Pancreas (tissue), 10 donors: ENCODE measurements around the gene SCMH1. TPM values are rescaled to one million over a fixed set of nuclear protein-coding genes. Genes with fewer than 3 reads are reported as not detected.

Experiments used
- ATAC-seq, 4 donors: fragments of 200-7000 bp; cut with Tn5 transposase; one replicate each; pipeline versions ENCODE4 v1.8.0 to v1.9.1; 2020; ENCODE audit warnings: mild to moderate bottlenecking in 4 of 4, moderate library complexity in 4 of 4
- DNase-seq, 6 donors: peaks; one replicate each; pipeline ENCODE4 v3.0.0-alpha.2; 2020
- FAIRE-seq: peaks from 2 replicates; lab custom pipeline; 2012; peaks lifted over from hg19 to GRCh38; lab: Jason Lieb, UNC
- H3K27ac ChIP-seq, 4 donors: fragments of 200-600 bp; sonication (generic); 1 replicate in 3 of 4; 2 replicates in 1 of 4; pipeline versions ENCODE4 v1.5.0 to v1.8.0; 2020
- H3K27me3 ChIP-seq, 4 donors: fragments of 200-600 bp; one replicate each; pipeline ENCODE4 v1.8.0; 2021
- H3K36me3 ChIP-seq, 3 donors: fragments of 200-600 bp; sonication (generic) in 1 of 3; one replicate each; pipeline versions ENCODE4 v1.5.0 to v1.8.0; 2020 to 2021
- H3K4me1 ChIP-seq, 3 donors: fragments of 200-600 bp; one replicate each; pipeline ENCODE4 v1.8.0; 2021
- H3K4me3 ChIP-seq, 4 donors: fragments of 200-600 bp; sonication (generic) in 2 of 4; one replicate each; pipeline versions ENCODE4 v1.5.0 to v1.8.0; 2020 to 2021
- H3K9me3 ChIP-seq, 4 donors: fragments of 200-600 bp; one replicate each; pipeline ENCODE4 v1.8.0; 2021
- WGBS, 2 donors: extraction: QIAGEN DNeasy Blood & Tissue Kit; methylation state at CpG; one replicate each; pipeline ENCODE4 v1.1.7; 2013; 5-methylcytosine and 5-hydroxymethylcytosine counted together
- intact Hi-C, 3 donors: fragments of 100-400 bp; cut with DNase I; formaldehyde crosslinking; loops; one replicate each; pipeline versions ENCODE4 v1.11.1 to v1.14.2; 2022
- polyA plus RNA-seq, 2 donors: library from polyadenylated mRNA; stranded (reverse); fragments of 200-250 nt; gene quantifications; one replicate each; pipeline ENCODE4 v1.2.3, GENCODE V29; 2013
- total RNA-seq, 6 donors: library from RNA; stranded (reverse); fragmentation: NEBNext Ultra II Directional in 4 of 6; extraction: Animal tissue kit (Norgen Biotek cat#: 25700) in 4 of 6; gene quantifications; one replicate each; pipeline versions ENCODE4 v1.2.1 to v1.2.4, GENCODE V29; 2021 to 2023
- TF ChIP-seq, protein P1 (sequence below), 4 donors: fragments of 200-600 bp; sonication (generic) in 3 of 4; IDR thresholded peaks; one replicate each; pipeline versions ENCODE4 v1.5.0 to v1.8.0; 2021; ENCODE audit warnings: antibody characterized with exemption in 4 of 4
- donor health status: healthy with polysubstance abuse.
- donor health status: DM: no; HTN: no; CAD: no; lungs with moderate emphysema.
- donor health status: DM: no; HTN: no; CAD: no.
- donor health status: control.
- donor health status: control.
- donor health status: Bipolar disorder and iron deficiency.
- donor health status: DM: yes; HTN: yes; CAD: no.
- donor health status: DM: no; HTN: no; CAD: no.
- donor health status: DM: no; HTN: no; CAD: no.
- donor health status: DM: yes; HTN: yes; CAD: no.

The SCMH1 gene
- total RNA-seq (10 to 100 TPM; 24.5 to 36.5 (median 26.7) TPM), polyA plus RNA-seq (10 to 100 TPM; 33.4 to 41.9 TPM)

DNA sequence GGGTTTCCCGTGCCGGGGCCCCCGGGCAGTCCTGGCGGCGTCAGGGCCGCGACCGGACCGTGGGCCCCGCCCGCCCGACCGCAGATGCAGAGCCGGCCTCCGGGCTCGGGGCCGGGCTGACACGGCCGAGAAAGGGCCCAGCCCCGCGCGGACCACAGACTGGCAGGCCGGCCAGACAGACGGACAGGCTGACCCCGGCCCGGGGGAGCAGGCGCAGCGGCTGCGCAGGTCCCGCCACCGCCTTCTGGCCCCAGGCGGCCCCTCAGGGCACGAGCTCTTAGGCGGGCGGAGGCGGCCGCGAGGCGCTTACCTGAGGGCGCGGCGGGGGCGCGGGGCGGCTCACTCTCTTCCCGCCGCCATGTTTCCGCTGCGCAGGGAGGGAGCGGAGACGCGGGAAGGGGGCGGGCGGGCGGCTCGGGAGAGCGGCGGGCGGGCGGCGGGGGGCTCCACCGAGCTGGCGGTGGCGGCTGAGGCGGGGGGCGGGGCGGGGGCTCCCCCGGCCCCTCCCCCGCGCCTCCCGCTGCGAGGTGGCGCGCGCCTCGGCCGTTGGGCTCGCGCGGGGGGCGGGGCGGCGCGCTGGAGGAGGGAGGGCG is at the start of gene SCMH1:
Gene SCMH1, minus strand, starts transcription at position 558 of the 593 bp plus-strand sequence. CDS start 56,173 bp downstream, outside the sequence.
- Histone ChIP-seq H3K4me1 (peaks cover 16 to 39% (median 36%) of the 10 kb centered on the region in 3 donors), H3K4me3 (peak within 1 kb of the TSS; percentile 43 to 96 (median 87)), H3K36me3 (no peaks in the 10 kb centered on the region), H3K27me3 (no peaks in the 10 kb centered on the region), H3K27ac (peak within 1 kb of the TSS; percentile 91 to 97 (median 94)), H3K9me3 (no peaks in the 10 kb centered on the region)
- ATAC-seq (peak; percentile 40 to 75 (median 52)), DNase-seq (peak; percentile 48 to 87 (median 64)), FAIRE-seq (no peak)
- 1 to 2% methylated on average over 12 to 85 of the region's 85 CpGs for WGBS, 2 donors
- TF ChIP-seq, protein P1, sequence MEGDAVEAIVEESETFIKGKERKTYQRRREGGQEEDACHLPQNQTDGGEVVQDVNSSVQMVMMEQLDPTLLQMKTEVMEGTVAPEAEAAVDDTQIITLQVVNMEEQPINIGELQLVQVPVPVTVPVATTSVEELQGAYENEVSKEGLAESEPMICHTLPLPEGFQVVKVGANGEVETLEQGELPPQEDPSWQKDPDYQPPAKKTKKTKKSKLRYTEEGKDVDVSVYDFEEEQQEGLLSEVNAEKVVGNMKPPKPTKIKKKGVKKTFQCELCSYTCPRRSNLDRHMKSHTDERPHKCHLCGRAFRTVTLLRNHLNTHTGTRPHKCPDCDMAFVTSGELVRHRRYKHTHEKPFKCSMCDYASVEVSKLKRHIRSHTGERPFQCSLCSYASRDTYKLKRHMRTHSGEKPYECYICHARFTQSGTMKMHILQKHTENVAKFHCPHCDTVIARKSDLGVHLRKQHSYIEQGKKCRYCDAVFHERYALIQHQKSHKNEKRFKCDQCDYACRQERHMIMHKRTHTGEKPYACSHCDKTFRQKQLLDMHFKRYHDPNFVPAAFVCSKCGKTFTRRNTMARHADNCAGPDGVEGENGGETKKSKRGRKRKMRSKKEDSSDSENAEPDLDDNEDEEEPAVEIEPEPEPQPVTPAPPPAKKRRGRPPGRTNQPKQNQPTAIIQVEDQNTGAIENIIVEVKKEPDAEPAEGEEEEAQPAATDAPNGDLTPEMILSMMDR (IDR thresholded peaks at IDR 0.05) = no peak
- intact Hi-C loops = no loop called here

DNA sequence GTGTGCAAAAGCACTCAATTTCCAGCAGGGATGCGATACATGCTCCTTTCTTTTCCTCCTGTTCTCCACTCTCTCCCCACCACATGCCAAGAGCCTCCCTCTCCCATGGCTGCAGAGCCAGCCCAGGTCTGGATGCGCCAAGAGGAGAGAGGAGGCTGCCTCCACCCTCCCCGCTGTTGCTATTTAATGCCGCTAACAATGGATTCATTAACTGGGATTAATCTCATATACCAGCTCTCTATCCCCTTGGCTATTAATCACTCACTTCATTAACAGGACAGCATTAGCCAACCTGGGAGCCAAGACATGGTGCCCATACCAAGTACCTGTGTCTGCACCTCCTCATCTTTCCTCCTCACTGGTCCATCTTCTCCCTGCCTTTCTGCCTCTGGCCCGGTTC is 49.1 kb upstream of the SCMH1 start:
- H3K9me3 ChIP-seq = no peaks in the 10 kb centered on the region
- ATAC-seq (no peak), FAIRE-seq (no peak), DNase-seq (no peak)
- intact Hi-C loops = no loop called here
- WGBS, 2 donors = 78 to 79% methylated on average over 5 of the region's 5 CpGs
- no peaks in the 10 kb centered on the region for H3K27me3 ChIP-seq
- H3K4me3 ChIP-seq = no peak overlapping the region
- no peak overlapping the region for H3K27ac ChIP-seq
- TF ChIP-seq, protein P1 (IDR thresholded peaks at IDR 0.05) = no peak
- no peaks in the 10 kb centered on the region for H3K4me1 ChIP-seq
- no peaks in the 10 kb centered on the region for H3K36me3 ChIP-seq

DNA sequence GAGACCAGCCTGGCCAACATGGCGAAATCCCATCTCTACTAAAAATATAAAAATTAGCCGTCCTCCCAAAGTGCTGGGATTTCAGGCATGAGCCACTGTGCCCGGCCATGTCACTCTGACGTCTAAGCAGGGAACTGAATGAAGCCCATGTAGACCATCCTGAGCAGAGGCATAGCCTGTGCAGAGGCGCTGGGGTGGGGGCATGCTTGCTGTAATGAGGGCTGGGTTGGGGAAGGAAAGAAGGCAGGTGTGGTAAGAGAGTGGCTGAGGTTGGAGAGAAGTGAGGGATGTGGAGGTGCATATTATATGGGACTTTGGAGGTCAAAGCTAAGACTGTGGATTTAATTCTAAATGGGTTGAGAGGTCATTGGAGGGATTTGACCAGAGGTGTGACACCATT is 47.1 kb upstream of the SCMH1 start:
- no peak for ATAC-seq
- no peak for FAIRE-seq
- 86 to 95% methylated on average over 5 of the region's 5 CpGs for WGBS, 2 donors
- Histone ChIP-seq H3K36me3 (no peaks in the 10 kb centered on the region), H3K4me1 (no peaks in the 10 kb centered on the region), H3K27me3 (no peaks in the 10 kb centered on the region), H3K4me3 (no peak overlapping the region), H3K9me3 (no peaks in the 10 kb centered on the region), H3K27ac (no peak overlapping the region)
- TF ChIP-seq, protein P1 (IDR thresholded peaks at IDR 0.05) = no peak
- intact Hi-C loops = no loop called here
- no peak for DNase-seq

DNA sequence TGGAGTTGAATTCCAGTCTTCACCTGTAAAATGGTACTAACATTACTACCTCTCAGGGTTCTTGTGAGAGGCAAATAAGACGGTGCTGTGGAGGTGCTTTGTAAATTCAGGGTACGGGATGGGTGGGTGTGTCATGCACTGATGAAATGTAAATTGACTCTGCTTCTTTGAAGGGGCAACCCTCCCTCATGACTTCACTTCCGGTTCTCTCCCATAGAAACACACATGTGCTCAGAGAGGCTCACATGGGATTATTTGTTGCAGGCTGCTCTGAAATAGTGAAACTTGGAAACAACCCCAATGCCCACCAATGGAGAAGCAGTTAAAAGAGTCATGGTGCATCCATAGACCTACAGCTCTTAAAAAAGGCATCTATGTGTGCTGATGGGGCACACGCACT is 44.9 kb upstream of the SCMH1 start:
- intact Hi-C loops = no loop called here
- 83 to 84% methylated on average over 4 of the region's 4 CpGs for WGBS, 2 donors
- FAIRE-seq = no peak
- Histone ChIP-seq H3K27ac (no peak overlapping the region), H3K27me3 (no peaks in the 10 kb centered on the region), H3K36me3 (no peaks in the 10 kb centered on the region), H3K4me1 (no peaks in the 10 kb centered on the region), H3K9me3 (no peaks in the 10 kb centered on the region), H3K4me3 (no peak overlapping the region)
- TF ChIP-seq, protein P1 (IDR thresholded peaks at IDR 0.05) = no peak
- ATAC-seq = no peak
- DNase-seq = no peak

DNA sequence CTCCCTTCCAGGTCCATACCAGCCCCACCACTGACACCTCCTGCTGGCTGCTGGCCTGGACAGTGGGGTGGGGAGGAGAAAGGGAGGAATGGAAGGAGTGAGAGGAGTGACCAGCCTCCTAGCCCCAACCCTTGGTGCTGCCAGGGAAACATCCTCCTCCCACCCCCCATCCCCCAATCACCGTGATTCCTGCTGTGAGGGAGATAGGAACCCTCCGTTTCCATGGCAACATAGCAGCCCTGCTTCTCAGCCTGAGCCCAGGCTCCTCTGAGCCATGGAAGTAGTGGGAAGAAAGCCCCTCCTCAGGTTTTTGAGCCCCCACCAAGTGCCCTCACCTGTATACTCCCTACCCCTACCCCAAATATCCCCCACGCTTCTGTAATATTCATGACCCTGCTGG is 44.4 kb upstream of the SCMH1 start:
- TF ChIP-seq, protein P1 (IDR thresholded peaks at IDR 0.05) = no peak
- no peak for FAIRE-seq
- intact Hi-C loops = no loop called here
- Histone ChIP-seq H3K27ac (no peak overlapping the region), H3K27me3 (no peaks in the 10 kb centered on the region), H3K4me1 (no peaks in the 10 kb centered on the region), H3K36me3 (no peaks in the 10 kb centered on the region), H3K9me3 (no peaks in the 10 kb centered on the region), H3K4me3 (no peak overlapping the region)
- 59 to 60% methylated on average over 3 of the region's 3 CpGs for WGBS, 2 donors
- ATAC-seq = no peak
- DNase-seq = no peak
